HG03469 (cell line): ENCODE data around the gene GAGE12E.
"Not testable (repeated sequence)": the region's sequence is repeated elsewhere in the genome, so short reads cannot be mapped to it uniquely, and the experiment has no call there.

Source experiments
- ATAC-seq: cut with Tn5 transposase; IDR thresholded peaks from one replicate; pipeline ENCODE4 v1.9.1; 2021; ENCODE audit warnings: mild to moderate bottlenecking, moderate library complexity, moderate number of reproducible peaks; ENCODE audit not compliant: unreplicated experiment

Gene GAGE12E, protein sequence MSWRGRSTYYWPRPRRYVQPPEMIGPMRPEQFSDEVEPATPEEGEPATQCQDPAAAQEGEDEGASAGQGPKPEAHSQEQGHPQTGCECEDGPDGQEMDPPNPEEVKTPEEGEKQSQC

DNA sequence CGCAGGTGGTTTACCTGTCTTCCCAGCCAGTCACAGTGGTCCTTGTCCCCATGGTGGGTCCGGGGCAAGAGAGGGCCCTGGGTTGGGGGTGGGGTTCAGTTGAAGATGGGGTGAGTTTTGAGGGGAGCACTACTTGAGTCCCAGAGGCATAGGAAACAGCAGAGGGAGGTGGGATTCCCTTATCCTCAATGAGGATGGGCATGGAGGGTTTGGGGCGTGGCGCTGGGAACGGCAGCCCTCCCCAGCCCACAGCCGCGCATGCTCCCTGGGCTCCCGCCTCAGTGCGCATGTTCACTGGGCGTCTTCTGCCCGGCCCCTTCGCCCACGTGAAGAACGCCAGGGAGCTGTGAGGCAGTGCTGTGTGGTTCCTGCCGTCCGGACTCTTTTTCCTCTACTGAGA is at the start of gene GAGE12E:
Gene GAGE12E, plus strand, starts transcription at position 301 of the 400 bp plus-strand sequence. CDS start 1,155 bp downstream, outside the sequence.
- ATAC-seq, result not testable (repeated sequence)

DNA sequence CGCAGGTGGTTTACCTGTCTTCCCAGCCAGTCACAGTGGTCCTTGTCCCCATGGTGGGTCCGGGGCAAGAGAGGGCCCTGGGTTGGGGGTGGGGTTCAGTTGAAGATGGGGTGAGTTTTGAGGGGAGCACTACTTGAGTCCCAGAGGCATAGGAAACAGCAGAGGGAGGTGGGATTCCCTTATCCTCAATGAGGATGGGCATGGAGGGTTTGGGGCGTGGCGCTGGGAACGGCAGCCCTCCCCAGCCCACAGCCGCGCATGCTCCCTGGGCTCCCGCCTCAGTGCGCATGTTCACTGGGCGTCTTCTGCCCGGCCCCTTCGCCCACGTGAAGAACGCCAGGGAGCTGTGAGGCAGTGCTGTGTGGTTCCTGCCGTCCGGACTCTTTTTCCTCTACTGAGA is 19.2 kb upstream of the GAGE12E start, which contains the start of gene GAGE12C:
Gene GAGE12C, plus strand, starts transcription at position 301 of the 400 bp plus-strand sequence. CDS start 1,155 bp downstream, outside the sequence.
- not testable (repeated sequence) for ATAC-seq

DNA sequence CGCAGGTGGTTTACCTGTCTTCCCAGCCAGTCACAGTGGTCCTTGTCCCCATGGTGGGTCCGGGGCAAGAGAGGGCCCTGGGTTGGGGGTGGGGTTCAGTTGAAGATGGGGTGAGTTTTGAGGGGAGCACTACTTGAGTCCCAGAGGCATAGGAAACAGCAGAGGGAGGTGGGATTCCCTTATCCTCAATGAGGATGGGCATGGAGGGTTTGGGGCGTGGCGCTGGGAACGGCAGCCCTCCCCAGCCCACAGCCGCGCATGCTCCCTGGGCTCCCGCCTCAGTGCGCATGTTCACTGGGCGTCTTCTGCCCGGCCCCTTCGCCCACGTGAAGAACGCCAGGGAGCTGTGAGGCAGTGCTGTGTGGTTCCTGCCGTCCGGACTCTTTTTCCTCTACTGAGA is 9.7 kb upstream of the GAGE12E start, which contains the start of gene GAGE12D:
Gene GAGE12D, plus strand, starts transcription at position 301 of the 400 bp plus-strand sequence. CDS start 1,155 bp downstream, outside the sequence.
- ATAC-seq, result not testable (repeated sequence)

DNA sequence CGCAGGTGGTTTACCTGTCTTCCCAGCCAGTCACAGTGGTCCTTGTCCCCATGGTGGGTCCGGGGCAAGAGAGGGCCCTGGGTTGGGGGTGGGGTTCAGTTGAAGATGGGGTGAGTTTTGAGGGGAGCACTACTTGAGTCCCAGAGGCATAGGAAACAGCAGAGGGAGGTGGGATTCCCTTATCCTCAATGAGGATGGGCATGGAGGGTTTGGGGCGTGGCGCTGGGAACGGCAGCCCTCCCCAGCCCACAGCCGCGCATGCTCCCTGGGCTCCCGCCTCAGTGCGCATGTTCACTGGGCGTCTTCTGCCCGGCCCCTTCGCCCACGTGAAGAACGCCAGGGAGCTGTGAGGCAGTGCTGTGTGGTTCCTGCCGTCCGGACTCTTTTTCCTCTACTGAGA is 9.5 kb downstream of the GAGE12E start, which contains the start of gene GAGE12F:
Gene GAGE12F, plus strand, starts transcription at position 301 of the 400 bp plus-strand sequence. CDS start 1,155 bp downstream, outside the sequence.
- ATAC-seq, result not testable (repeated sequence)

DNA sequence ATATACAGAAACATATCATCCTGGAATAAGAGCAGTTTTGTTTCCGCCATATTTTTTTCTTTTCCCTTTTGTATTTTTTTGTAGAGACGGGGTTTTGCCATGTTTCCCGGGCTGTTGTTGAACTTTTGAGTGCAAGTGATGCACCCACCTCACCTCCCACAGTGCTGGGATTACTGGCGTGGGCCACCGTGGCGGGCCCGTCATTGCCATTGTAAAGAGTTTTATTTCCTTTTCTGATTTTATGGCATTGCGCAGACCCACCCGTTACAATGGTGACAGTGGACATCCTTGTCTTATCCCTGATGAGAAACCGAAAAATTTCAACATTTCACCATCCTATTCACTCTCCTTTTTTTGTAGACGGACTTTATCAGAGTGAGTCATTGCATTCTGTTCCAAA is 17.6 kb downstream of the GAGE12E start:
- ATAC-seq, result not testable (repeated sequence)

DNA sequence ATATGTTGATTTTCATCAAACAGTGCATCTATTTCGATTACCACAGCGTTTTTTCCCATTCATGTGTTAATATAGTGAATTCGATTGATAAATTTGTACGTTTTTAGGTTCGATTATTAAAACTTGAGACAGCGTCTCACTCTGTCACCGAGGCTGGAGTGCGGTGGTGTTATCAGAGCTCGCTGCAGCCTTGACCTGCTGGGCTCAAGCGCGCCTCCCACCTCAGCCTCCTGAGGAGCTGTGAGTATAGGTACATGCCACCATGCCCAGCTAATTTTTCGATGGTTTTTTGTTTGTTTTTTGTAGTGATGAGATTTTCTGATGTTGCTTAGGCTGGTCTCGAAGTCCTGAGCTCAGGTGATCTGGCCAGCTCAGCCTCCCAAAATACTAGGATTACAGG is 18.1 kb downstream of the GAGE12E start:
- ATAC-seq, result not testable (repeated sequence)

DNA sequence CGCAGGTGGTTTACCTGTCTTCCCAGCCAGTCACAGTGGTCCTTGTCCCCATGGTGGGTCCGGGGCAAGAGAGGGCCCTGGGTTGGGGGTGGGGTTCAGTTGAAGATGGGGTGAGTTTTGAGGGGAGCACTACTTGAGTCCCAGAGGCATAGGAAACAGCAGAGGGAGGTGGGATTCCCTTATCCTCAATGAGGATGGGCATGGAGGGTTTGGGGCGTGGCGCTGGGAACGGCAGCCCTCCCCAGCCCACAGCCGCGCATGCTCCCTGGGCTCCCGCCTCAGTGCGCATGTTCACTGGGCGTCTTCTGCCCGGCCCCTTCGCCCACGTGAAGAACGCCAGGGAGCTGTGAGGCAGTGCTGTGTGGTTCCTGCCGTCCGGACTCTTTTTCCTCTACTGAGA is 19.0 kb downstream of the GAGE12E start, which contains the start of gene GAGE12G:
Gene GAGE12G, plus strand, starts transcription at position 301 of the 400 bp plus-strand sequence. CDS start 1,155 bp downstream, outside the sequence.
- not testable (repeated sequence) for ATAC-seq

DNA sequence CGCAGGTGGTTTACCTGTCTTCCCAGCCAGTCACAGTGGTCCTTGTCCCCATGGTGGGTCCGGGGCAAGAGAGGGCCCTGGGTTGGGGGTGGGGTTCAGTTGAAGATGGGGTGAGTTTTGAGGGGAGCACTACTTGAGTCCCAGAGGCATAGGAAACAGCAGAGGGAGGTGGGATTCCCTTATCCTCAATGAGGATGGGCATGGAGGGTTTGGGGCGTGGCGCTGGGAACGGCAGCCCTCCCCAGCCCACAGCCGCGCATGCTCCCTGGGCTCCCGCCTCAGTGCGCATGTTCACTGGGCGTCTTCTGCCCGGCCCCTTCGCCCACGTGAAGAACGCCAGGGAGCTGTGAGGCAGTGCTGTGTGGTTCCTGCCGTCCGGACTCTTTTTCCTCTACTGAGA is 28.6 kb downstream of the GAGE12E start, which contains the start of gene GAGE12H:
Gene GAGE12H, plus strand, starts transcription at position 301 of the 400 bp plus-strand sequence. CDS start 1,155 bp downstream, outside the sequence.
- not testable (repeated sequence) for ATAC-seq

DNA sequence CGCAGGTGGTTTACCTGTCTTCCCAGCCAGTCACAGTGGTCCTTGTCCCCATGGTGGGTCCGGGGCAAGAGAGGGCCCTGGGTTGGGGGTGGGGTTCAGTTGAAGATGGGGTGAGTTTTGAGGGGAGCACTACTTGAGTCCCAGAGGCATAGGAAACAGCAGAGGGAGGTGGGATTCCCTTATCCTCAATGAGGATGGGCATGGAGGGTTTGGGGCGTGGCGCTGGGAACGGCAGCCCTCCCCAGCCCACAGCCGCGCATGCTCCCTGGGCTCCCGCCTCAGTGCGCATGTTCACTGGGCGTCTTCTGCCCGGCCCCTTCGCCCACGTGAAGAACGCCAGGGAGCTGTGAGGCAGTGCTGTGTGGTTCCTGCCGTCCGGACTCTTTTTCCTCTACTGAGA is 38.1 kb downstream of the GAGE12E start, which contains the start of gene GAGE2A:
Gene GAGE2A, plus strand, starts transcription at position 301 of the 400 bp plus-strand sequence. CDS start 1,155 bp downstream, outside the sequence.
- not testable (repeated sequence) for ATAC-seq

DNA sequence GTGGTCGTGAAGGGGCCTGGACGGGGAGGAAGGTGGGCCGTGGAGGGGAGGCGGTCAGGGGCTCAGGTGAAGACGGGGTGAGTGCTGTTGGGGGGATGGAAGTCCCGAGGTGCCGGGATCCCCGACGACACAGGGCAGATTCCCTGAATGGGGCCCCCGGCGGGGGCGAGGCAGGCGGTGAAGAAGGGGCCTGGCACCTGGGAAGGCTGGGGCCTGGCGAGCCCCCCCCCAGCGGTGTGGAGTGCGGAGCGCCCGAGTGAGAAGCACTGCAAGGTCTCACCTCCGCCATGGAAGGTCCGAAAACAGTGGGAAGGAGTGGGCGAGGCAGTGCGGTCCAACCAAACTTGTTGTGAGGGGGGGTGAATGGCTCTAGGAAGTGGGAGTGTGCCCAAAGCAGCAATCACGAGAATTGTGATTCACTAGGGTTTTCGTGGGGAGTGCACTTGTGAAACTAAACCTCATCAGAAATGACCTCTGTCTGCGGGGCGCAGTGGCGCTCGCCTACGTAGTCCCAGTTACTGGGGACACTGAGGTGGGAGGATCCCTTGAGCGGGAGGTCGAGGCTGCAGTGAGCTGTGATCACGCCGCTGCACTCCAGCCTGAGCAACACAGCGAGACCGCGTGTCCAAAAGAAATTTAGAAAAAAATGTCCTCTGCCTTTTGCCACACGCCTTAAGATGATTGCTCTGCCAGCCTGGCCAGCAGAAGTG is 38.8 kb downstream of the GAGE12E start:
- ATAC-seq, result not testable (repeated sequence)

DNA sequence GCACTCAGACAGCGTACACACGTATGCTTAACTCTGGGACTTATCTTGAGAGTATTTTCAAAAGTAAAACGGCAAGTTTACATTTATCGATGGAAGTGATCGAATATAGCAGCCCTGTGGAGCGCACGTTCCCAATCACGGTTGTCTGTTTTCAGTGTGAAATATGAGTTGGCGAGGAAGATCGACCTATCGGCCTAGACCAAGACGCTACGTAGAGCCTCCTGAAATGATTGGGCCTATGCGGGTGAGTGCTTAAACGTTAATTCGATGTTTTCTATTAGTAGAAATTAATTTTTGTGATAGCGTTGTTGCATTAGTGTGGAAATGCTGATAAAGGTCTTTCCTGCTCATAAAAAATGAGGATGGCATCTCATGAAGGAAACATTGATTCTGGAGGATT is 39.4 kb downstream of the GAGE12E start:
- not testable (repeated sequence) for ATAC-seq

DNA sequence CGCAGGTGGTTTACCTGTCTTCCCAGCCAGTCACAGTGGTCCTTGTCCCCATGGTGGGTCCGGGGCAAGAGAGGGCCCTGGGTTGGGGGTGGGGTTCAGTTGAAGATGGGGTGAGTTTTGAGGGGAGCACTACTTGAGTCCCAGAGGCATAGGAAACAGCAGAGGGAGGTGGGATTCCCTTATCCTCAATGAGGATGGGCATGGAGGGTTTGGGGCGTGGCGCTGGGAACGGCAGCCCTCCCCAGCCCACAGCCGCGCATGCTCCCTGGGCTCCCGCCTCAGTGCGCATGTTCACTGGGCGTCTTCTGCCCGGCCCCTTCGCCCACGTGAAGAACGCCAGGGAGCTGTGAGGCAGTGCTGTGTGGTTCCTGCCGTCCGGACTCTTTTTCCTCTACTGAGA is 47.6 kb downstream of the GAGE12E start, which contains the start of gene GAGE1:
Gene GAGE1, plus strand, starts transcription at position 301 of the 400 bp plus-strand sequence. CDS start 1,155 bp downstream, outside the sequence.
- ATAC-seq, result not testable (repeated sequence)
